DOHH2 (cell line): ENCODE results near the gene COPZ1.

ENCODE experiments used
- H3F3A ChIP-seq: fragments of 200-600 bp; sonication (generic), shearing (Covaris generic); 2 replicates; pipeline ENCODE4 v1.6.0; 2016; ENCODE audit warnings: antibody characterized with exemption, mild to moderate bottlenecking; ENCODE audit not compliant: control insufficient read depth, insufficient read depth
- H3K27ac ChIP-seq: fragments of 200-600 bp; sonication (generic); 2 replicates; pipeline ENCODE4 v1.5.1; 2014; ENCODE audit warnings: low read depth, mild to moderate bottlenecking, low read length, moderate library complexity
- H3K27me3 ChIP-seq: fragments of 200-600 bp; sonication (generic); 2 replicates; pipeline ENCODE4 v1.6.1; 2014; ENCODE audit warnings: mild to moderate bottlenecking, low read length, mixed read lengths; ENCODE audit not compliant: control insufficient read depth
- H3K36me3 ChIP-seq: fragments of 200-600 bp; sonication (generic); 2 replicates; pipeline ENCODE4 v1.6.1; 2014; ENCODE audit warnings: mild to moderate bottlenecking, low read length, moderate library complexity, mixed read lengths; ENCODE audit not compliant: control insufficient read depth
- H3K4me1 ChIP-seq: fragments of 200-600 bp; sonication (generic); 2 replicates; pipeline ENCODE4 v1.6.1; 2014; ENCODE audit warnings: mild to moderate bottlenecking, low read length, mixed read lengths; ENCODE audit not compliant: control insufficient read depth
- H3K4me2 ChIP-seq: fragments of 200-600 bp; sonication (generic); 2 replicates; pipeline ENCODE4 v1.6.0; 2014; ENCODE audit warnings: mild to moderate bottlenecking, low read length, moderate library complexity
- H3K4me3 ChIP-seq: fragments of 200-600 bp; sonication (generic); 2 replicates; pipeline ENCODE4 v1.5.1; 2014; ENCODE audit warnings: mild to moderate bottlenecking, low read length, mixed read lengths
- H3K79me2 ChIP-seq: fragments of 200-600 bp; sonication (generic); 2 replicates; pipeline ENCODE4 v1.6.1; 2014; ENCODE audit warnings: mild to moderate bottlenecking, low read length, mixed read lengths; ENCODE audit not compliant: control insufficient read depth
- H3K9me2 ChIP-seq: fragments of 200-600 bp; sonication (generic); replicated peaks from 2 replicates; pipeline ENCODE4 v1.6.1; 2014; ENCODE audit warnings: mild to moderate bottlenecking, low read length, mixed read lengths; ENCODE audit not compliant: control insufficient read depth
- H3K9me3 ChIP-seq: fragments of 200-600 bp; sonication (generic); 2 replicates; pipeline ENCODE4 v1.6.1; 2014; ENCODE audit warnings: antibody characterized with exemption, low read length, mixed read lengths; ENCODE audit not compliant: control insufficient read depth, insufficient read depth
- H4K20me1 ChIP-seq: fragments of 200-600 bp; sonication (generic); 2 replicates; pipeline ENCODE4 v1.6.0; 2014; ENCODE audit warnings: low read depth, mild to moderate bottlenecking, antibody characterized with exemption, low read length, moderate library complexity; ENCODE audit not compliant: control insufficient read depth, insufficient read depth
- EZH2phosphoT487 ChIP-seq: fragments of 200-600 bp; sonication (generic); IDR thresholded peaks from 2 replicates; pipeline ENCODE4 v1.6.1; 2017; ENCODE audit warnings: borderline replicate concordance, mild to moderate bottlenecking, antibody characterized with exemption, low read length, moderate library complexity, mixed read lengths
- TF ChIP-seq, protein P1 (sequence below): fragments of 200-600 bp; sonication (generic); IDR thresholded peaks from one replicate; pipeline ENCODE4 v1.5.1; 2014; ENCODE audit warnings: antibody characterized with exemption, mild to moderate bottlenecking, low read depth, low read length; ENCODE audit not compliant: poor library complexity, severe bottlenecking

Gene COPZ1

DNA sequence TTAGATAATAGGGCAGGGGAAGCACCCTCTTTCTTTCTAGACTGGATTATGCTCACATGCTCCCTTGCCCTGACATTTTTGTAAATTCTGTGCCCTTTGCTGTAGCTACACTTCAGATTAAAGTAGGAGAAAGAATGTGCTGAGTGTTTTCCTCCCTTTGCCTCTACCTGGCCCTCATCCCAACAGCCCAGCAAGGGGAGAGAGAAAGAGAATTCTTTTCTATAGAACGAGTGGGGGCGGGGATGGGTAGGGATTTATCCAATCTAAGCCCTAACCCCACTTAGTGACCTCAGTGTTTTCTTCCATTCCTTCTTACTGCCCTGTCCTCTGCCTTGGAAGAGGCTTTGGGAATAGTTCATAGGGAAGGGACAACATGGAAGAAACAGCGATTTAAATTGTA, 25.8 kb downstream of the COPZ1 start:
- Histone ChIP-seq H3K79me2 (no peaks in the 10 kb centered on the region), H3F3A (peaks cover 9% of the 10 kb centered on the region; the same call in 1 of the 2 replicates), H3K36me3 (peaks cover 42% of the 10 kb centered on the region), H3K27me3 (no peaks in the 10 kb centered on the region), H3K4me3 (no peak overlapping the region), H3K9me2 (no peaks in the 10 kb centered on the region), H3K4me1 (peaks cover 46% of the 10 kb centered on the region), H3K27ac (no peak overlapping the region), H3K4me2 (no peak overlapping the region), H3K9me3 (no peaks in the 10 kb centered on the region), H4K20me1 (no peaks in the 10 kb centered on the region)
- TF ChIP-seq, protein P1, sequence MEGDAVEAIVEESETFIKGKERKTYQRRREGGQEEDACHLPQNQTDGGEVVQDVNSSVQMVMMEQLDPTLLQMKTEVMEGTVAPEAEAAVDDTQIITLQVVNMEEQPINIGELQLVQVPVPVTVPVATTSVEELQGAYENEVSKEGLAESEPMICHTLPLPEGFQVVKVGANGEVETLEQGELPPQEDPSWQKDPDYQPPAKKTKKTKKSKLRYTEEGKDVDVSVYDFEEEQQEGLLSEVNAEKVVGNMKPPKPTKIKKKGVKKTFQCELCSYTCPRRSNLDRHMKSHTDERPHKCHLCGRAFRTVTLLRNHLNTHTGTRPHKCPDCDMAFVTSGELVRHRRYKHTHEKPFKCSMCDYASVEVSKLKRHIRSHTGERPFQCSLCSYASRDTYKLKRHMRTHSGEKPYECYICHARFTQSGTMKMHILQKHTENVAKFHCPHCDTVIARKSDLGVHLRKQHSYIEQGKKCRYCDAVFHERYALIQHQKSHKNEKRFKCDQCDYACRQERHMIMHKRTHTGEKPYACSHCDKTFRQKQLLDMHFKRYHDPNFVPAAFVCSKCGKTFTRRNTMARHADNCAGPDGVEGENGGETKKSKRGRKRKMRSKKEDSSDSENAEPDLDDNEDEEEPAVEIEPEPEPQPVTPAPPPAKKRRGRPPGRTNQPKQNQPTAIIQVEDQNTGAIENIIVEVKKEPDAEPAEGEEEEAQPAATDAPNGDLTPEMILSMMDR = no peak
- no peak for TF ChIP-seq EZH2phosphoT487

DNA sequence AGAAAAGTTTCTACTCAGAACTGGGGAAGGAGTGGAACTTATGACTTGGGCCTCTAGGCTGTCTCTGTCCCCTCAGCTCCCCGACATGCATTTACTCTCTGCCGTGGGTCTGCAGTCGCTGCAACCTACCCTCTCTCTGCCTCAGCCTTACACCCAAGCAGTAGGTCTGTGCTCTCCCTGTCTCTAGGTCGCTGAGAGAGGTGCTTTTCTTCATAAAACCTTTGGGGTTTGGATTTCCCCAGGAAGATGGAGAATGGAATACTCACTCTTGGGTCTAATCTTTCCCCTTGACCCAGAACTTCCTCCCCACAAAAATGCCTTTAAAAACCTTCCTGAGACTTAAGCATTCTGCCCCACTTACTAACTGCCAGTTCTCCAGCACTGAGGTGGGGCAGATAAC, 26.4 kb downstream of the COPZ1 start:
- no peaks in the 10 kb centered on the region for H3K9me3 ChIP-seq
- H4K20me1 ChIP-seq = no peaks in the 10 kb centered on the region
- no peak overlapping the region; the same call in 1 of the 2 replicates for H3K4me2 ChIP-seq
- no peaks in the 10 kb centered on the region for H3K27me3 ChIP-seq
- no peak overlapping the region for H3K4me3 ChIP-seq
- H3F3A ChIP-seq = peaks cover 9% of the 10 kb centered on the region; the same call in 1 of the 2 replicates
- no peaks in the 10 kb centered on the region for H3K79me2 ChIP-seq
- peaks cover 46% of the 10 kb centered on the region for H3K4me1 ChIP-seq
- peaks cover 42% of the 10 kb centered on the region for H3K36me3 ChIP-seq
- no peak overlapping the region for H3K27ac ChIP-seq
- TF ChIP-seq, protein P1 = no peak
- no peak for TF ChIP-seq EZH2phosphoT487
- H3K9me2 ChIP-seq = no peaks in the 10 kb centered on the region

DNA sequence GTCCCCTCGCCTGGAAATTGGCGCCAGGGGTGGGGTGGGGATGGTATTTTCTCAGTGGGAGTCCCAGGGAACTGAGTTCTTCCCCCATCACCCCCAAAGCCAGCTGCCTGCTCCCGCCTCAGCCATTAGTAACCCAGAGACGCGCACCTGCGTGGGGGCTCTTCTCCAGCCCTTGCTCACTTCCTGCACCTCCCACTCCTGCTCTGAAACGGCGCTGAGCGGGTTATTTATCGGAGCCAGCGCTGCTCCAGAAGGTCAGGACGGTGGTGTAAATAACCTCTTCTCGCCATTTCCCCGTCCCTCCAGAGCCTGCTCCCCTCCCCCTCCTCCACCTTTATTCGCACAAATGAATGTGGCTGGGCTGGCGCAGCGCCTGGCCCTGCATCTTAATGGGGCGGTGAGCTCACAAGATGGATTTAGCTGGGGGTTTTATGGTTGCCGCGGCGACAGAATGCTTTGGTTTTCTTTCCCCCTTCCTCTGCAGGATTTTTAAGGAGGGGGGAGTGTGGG, 27.1 kb downstream of the COPZ1 start:
- no peaks in the 10 kb centered on the region for H3K9me2 ChIP-seq
- H3K4me3 ChIP-seq = peak overlapping the region; percentile 37
- H3K36me3 ChIP-seq = peaks cover 39% of the 10 kb centered on the region
- TF ChIP-seq, protein P1 = no peak
- TF ChIP-seq EZH2phosphoT487 = no peak
- H3F3A ChIP-seq = peaks cover 9% of the 10 kb centered on the region; the same call in 1 of the 2 replicates
- H3K4me1 ChIP-seq = peaks cover 52% of the 10 kb centered on the region
- H4K20me1 ChIP-seq = no peaks in the 10 kb centered on the region
- H3K4me2 ChIP-seq = peak overlapping the region; percentile 53
- no peak overlapping the region for H3K27ac ChIP-seq
- no peaks in the 10 kb centered on the region for H3K27me3 ChIP-seq
- H3K9me3 ChIP-seq = no peaks in the 10 kb centered on the region
- no peaks in the 10 kb centered on the region for H3K79me2 ChIP-seq
